WERI-Rb-1 (cell line): ENCODE data around the gene FBXL14.

Experiments
- DNase-seq: peaks from one replicate; pipeline ENCODE4 v3.0.0-alpha.2; 2020
- H3K27ac ChIP-seq: fragments of 250-450 bp; sonication (Bioruptor Pico); 2 replicates; pipeline ENCODE4 v1.5.1; 2020; ENCODE audit warnings: mild to moderate bottlenecking, moderate library complexity
- H3K27me3 ChIP-seq: fragments of 250-450 bp; sonication (Bioruptor Pico); 2 replicates; pipeline ENCODE4 v1.5.1; 2021; ENCODE audit warnings: mild to moderate bottlenecking, low read depth, moderate library complexity; ENCODE audit not compliant: insufficient read depth, severe bottlenecking
- H3K36me3 ChIP-seq: fragments of 250-450 bp; sonication (Bioruptor Pico); 2 replicates; pipeline ENCODE4 v1.5.1; 2020; ENCODE audit warnings: mild to moderate bottlenecking, moderate library complexity
- H3K4me3 ChIP-seq: 2 replicates; pipeline ENCODE4 v1.5.1; 2011; ENCODE audit warnings: low read depth, mild to moderate bottlenecking, control low read depth, low read length
- H3K9me3 ChIP-seq: fragments of 250-450 bp; sonication (Bioruptor Pico); 2 replicates; pipeline ENCODE4 v1.5.1; 2021; ENCODE audit warnings: mild to moderate bottlenecking, moderate library complexity; ENCODE audit not compliant: severe bottlenecking
- TF ChIP-seq, protein P1 (sequence below): IDR thresholded peaks from 2 replicates; pipeline ENCODE4 v1.5.1; 2011; ENCODE audit warnings: low read depth, mild to moderate bottlenecking, control low read depth, inconsistent platforms, low read length

FBXL14 gene

DNA sequence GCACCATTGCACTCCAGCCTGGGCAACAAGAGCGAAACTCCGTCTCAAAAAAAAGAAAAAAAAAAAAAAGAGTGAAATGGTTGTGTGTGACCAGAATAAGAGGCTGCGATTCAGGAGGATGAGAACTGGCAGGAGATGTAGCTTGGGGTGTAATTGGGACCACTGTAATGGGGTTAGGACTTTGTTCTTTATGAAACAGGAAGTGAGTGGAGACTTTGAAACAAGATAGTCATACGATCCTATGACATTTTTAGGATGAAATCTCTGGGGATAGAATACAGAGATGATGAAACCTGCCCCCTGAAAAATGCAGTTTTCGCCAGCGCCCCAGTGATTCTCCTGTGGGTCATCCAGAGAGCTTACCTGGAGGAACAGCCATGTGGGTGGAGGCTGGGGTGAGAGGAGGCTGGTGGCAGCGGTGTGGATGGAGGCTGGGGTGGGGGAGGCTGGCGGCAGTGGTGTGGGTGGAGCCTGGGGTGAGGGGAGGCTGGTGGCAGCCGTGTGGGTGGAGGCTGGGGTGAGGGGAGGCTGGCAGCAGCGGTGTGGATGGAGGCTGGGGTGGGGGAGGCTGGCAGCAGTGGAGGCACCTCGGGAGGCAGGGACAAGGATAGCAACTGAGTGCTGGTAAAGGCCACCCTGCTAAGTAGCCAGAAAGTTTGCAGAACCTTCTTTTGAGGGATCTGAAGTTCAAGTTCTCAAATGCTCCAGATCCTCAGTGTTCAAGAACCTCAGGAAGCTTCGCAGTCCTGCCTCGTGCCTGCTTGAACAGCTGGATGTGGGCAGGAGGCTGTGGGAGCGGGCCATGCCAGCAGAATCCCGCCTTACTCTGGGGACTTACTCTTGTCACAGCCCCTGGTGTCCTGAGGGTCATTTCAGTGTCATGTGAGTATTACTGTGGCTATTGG is 20.2 kb downstream of the FBXL14 start:
- TF ChIP-seq, protein P1, sequence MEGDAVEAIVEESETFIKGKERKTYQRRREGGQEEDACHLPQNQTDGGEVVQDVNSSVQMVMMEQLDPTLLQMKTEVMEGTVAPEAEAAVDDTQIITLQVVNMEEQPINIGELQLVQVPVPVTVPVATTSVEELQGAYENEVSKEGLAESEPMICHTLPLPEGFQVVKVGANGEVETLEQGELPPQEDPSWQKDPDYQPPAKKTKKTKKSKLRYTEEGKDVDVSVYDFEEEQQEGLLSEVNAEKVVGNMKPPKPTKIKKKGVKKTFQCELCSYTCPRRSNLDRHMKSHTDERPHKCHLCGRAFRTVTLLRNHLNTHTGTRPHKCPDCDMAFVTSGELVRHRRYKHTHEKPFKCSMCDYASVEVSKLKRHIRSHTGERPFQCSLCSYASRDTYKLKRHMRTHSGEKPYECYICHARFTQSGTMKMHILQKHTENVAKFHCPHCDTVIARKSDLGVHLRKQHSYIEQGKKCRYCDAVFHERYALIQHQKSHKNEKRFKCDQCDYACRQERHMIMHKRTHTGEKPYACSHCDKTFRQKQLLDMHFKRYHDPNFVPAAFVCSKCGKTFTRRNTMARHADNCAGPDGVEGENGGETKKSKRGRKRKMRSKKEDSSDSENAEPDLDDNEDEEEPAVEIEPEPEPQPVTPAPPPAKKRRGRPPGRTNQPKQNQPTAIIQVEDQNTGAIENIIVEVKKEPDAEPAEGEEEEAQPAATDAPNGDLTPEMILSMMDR = no peak
- DNase-seq = no peak
- Histone ChIP-seq H3K36me3 (no peaks in the 10 kb centered on the region), H3K27ac (no peak overlapping the region), H3K4me3 (no peak overlapping the region), H3K9me3 (no peaks in the 10 kb centered on the region), H3K27me3 (peaks cover 3% of the 10 kb centered on the region)

DNA sequence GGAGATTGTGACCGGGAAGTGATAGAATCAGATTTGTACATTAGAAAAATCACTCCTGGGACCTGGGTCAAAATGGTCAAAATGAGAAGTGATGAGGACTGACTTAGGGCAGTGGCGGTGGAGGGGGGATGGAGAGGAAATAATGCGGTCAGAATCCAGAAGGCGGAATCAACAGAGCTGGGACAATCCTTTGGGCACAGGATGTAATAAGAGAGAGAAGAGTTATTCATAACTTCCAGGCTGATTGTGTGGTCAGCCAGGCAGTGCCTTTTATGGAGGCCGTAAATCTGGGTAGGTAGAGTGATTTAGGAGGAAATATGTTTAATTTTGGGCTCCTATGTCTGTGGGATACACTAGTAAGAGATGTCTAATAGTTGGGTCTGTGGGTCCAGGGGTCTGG is 21.6 kb downstream of the FBXL14 start:
- H3K4me3 ChIP-seq = no peak overlapping the region
- H3K27ac ChIP-seq = no peak overlapping the region
- no peaks in the 10 kb centered on the region for H3K9me3 ChIP-seq
- no peaks in the 10 kb centered on the region for H3K36me3 ChIP-seq
- TF ChIP-seq, protein P1 = no peak
- no peaks in the 10 kb centered on the region for H3K27me3 ChIP-seq
- DNase-seq = no peak

DNA sequence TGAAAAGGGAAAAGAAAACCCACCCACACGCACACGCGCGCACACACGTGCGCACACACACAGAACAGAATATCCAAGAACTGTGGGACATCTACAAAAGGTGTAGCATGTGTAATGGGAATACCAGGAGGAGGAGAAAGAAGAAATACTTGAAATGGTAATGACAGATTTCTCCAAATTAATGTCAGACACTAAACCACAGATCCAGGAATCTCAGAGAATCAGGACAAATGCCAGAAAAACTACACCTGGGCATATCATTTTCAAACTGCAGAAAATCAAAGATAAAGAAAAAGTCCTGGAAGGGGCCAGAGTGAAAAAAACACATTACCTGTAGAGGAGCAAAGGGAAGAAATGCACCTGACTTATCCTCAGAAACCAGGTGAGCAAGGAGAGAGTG is 26.5 kb downstream of the FBXL14 start:
- DNase-seq = no peak
- Histone ChIP-seq H3K9me3 (no peaks in the 10 kb centered on the region), H3K4me3 (no peak overlapping the region), H3K27me3 (no peaks in the 10 kb centered on the region), H3K27ac (no peak overlapping the region), H3K36me3 (no peaks in the 10 kb centered on the region)
- TF ChIP-seq, protein P1 = no peak

DNA sequence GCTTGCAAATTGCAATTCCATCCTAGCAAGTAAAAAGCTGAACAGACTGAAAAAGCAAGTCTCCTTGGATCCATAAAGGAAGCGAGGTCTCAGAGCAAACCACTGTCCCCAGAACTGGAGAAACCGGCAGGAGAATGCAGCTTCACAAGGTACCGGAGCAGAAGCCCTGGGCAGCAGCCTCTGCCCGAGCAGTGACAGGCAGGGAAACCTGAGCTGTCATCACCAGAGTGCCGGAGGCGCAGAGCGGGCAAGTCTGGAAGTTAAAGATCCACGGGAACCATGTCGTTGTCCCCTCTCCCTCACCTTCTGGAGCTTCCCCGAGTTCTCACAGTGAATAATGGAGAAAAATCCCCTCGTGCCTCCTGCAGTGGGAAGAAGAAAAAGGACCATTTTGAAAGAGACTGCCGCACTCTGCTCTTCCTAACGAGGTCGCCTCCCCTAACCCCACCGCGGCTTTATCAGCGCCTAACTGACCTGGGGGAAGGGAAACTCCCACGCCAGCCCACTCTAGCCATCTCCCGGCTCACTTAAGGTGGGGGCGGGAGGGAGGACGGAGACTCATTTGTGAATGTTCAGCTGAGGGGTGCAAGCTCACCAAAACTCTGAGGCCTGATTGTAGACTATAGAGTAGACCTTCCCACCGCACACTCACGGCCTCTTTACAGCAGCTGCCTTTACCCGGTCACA is 27.8 kb downstream of the FBXL14 start:
- DNase-seq = no peak

DNA sequence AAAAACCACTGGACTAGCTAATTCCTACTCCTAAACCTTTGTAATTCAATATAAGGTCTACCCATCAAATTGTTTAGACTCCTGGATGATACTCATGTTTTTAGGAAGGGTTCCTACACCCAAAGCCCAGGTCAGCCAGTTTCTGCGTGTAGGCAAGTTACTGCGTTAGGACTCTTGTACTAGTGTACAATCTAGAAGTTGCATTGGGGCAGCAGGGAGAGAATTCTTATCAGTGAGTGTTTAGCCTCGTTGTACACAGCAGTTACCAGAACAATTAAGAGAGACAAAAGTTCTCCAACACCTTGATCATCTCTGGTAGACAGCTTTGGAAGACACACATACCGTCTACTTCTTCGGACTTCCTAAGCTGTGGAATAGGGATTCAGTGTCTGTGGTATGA is 29.2 kb downstream of the FBXL14 start:
- Histone ChIP-seq H3K9me3 (no peaks in the 10 kb centered on the region), H3K36me3 (no peaks in the 10 kb centered on the region), H3K27ac (no peak overlapping the region), H3K4me3 (no peak overlapping the region), H3K27me3 (no peaks in the 10 kb centered on the region)
- no peak for DNase-seq
- TF ChIP-seq, protein P1 = no peak

More for the DNA sequence above, 27.8 kb downstream of the FBXL14 start:
- no peak overlapping the region for H3K27ac ChIP-seq
- TF ChIP-seq, protein P1 = no peak
- H3K27me3 ChIP-seq = no peaks in the 10 kb centered on the region
- no peaks in the 10 kb centered on the region for H3K36me3 ChIP-seq
- H3K4me3 ChIP-seq = no peak overlapping the region
- no peaks in the 10 kb centered on the region for H3K9me3 ChIP-seq
